ENCODE data around the gene POLR1F.

POLR1F gene

DNA sequence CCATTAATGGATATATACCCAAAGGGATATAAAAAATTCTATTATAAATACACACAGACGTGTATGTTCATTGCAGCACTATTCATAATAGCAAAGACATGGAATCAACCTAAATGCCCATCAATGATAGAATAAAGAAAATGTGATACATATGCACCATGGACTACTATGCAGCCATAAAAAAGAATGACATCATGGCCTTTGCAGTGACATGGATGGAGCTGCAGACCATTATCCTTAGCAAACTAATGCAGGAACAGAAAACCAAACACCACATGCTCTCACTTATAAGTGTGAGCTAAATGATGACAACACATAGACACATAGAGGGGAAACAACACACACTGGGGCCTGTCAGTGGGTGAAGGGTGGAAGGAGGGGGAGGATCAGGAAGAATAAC, 33.0 kb downstream of the POLR1F start:
- no peak for DNase-seq (ENCODE audit: low spot score)

DNA sequence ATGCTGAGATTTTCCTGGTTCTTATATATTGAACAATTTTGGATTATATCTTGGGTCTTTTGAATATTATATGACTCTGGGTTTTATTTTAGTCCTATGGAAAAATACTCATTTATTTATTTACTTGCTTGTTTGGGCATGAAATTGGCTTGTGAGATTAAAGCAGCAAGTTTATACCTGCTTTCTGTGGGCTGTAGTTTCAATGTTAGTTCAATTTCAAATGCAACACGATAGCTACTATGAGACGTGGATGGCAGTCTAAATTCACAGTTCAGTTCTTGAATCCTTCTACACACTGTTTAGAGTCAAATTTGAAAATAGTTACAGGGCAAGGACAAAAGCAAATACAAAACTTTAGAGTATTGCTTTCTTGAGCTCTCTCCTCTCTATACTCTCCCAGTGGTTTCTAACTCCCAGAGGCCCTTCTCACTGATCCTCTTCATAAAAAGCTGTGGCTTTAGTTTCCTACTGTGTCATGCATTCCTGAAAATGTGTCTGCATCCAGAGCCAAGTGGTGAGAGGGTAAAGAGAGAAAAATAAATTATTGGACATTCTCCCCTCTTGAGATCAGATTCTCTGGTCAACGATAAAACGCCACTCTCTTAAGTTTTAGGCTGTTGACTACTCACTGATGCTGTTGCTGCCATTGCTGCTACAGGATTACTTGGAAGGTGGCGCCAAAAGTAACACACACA, 34.4 kb downstream of the POLR1F start:
- DNase-seq (ENCODE audit: low spot score), result peak; percentile 30

DNA sequence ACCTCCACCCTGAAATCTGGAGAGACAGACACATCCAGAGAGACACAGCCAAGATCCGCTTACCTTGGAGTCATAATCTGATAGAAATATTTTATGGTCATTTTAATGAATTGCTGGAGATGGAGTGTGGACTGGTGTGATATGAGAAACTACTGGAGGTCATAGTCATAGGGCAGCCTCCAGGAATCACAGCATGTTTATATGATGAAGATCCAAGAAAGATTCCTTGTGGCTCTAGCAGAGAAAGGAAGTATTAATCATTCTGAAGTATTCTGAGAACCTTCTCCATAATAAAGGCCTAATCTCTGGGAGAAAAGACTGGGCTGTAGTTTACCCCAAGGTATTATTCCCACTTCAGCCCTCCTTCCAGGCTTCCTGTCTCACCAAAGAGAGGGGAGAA, 38.0 kb downstream of the POLR1F start:
- DNase-seq (ENCODE audit: low spot score), result no peak

DNA sequence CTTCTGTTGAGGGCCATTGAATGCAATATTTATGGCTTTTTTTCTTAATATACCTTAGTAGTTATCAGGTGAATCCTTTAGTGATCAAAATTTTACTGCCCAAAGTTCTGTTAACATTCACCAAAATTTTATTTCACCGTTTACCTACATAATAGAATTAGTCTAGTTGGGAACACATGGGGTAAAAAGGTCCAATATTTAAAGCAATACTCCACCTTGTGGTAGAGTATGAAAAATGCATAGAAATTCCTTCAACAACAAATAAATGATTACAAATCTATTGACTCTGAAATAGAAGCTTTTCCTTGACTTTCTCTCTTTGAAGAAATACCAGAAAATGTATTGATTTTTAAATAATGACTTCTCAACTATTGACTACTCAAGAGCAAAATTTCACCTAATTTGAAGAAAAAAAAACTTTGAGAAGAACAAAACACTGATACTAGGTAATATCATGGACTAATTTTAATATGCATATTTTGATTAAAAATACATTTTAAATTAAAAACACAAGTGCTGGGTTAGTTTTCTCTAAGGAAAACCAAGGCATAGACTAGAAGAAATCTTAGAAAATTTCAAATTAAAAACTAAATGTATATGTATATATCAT, 43.3 kb downstream of the POLR1F start:
- peak; percentile 49 for DNase-seq (ENCODE audit: low spot score)

DNA sequence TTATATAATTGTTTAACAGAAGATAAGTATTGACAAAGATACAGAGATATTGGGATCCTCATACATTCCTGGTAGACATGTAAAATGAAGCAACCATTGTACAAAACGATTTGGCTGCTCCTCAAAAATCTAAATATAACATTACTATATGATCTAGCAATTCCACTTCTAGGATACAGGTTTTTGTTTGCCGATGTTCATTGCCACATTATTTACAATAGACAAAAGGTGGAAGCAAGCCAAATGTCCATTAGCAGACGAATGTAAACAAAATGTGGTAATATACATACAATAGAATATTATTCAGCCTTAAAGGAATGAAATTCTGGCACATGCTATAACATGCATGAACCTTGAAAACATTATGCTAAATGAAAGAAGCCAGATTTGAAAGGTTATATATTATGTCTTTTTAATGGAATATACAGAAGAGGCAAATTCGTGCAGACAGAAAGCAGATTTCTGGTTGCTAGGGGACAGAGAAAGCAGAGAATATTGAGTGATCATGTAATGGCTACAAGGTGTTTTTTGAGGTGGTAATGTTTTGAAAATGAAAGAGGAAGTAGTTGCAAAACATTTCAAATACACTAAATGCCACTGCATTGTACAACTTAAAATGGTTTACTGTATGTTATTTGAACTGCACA, 44.9 kb downstream of the POLR1F start:
- no peak for DNase-seq (ENCODE audit: low spot score)

DNA sequence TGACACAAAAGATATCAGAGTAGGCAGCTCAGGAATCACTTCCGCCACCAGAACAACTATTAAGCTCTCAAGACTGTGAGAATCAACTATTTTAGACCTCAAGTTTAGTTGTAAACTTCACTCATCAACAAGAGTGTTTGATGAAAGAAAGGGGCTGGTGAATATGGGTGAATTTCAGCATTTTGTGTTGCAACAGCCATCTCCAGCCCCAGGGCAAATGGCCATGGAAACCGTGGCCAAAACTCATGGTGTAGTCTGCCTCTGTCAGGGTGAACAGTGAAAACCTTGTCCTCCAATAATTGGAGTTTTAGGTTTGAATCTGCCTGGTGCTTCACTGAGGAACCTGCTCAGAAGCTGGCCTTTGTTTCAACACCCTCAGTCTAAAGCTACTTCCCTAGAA, 60.0 kb downstream of the POLR1F start:
- DNase-seq (ENCODE audit: low spot score), result no peak
